Adrenal gland (tissue), 5 donors: ENCODE measurements around the gene RPL28.

Source experiments
- POLR2A ChIP-seq, 2 donors: fragments of 450-650 bp; IDR thresholded peaks; one replicate each; pipeline ENCODE4 v1.6.1; 2017; ENCODE audit warnings: antibody characterized with exemption in 2 of 2, mild to moderate bottlenecking in 2 of 2, moderate library complexity in 1 of 2
- TF ChIP-seq, protein P1 (sequence below), 6 experiments: fragments of 450-650 bp in 4 of 6; fragments of 200-600 bp in 2 of 6; sonication (generic) in 1 of 6; IDR thresholded peaks; 1 replicate in 5 of 6; 2 replicates in 1 of 6; pipeline versions ENCODE4 v1.5.1 to v1.8.0; 2016 to 2021; ENCODE audit warnings: antibody characterized with exemption in 6 of 6, mild to moderate bottlenecking in 2 of 6, moderate library complexity in 1 of 6
- donor health status: DM: no; HTN: no; CAD: no.

DNA sequence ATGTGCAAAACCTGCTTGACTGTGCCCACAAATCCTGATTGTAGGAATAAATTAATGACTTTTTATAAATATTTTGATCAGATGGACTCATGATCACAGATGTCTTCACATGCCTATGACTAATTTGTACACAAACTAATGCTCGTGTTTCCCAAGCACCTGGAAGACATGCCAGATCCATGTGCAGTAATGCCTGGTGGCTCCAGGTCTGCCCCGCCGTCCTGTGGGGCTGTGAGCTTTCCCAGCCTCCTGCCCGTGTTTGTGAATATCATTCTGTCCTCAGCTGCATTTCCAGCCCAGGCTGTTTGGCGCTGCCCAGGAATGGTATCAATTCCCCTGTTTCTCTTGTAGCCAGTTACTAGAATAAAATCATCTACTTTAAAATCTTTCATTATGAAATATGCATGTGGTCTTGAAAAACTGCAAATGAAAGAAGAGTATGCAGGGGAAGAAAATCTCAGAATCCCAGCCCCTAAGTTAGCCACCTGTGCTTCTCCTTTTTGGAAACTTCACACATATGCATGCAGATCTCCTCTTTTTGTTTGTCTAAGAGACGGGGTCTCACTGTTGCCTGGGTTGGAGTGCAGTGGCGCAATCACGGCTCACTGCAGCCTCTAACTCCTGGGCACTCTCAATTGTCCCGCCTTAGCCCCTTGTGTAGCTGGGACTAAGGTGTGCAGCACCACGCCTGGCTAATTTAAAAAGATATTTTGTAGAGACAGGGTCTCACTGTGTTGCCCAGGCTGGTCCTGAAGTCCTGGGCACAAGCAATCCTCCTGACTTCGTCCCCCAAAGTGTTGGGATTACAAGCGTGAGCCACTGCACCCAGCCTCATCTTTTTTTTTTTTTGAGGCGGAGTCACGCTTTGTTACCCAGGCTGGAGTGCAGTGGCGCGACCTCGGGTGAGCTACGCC lies 6.2 kb downstream of the RPL28 start:
- TF ChIP-seq POLR2A (IDR thresholded peaks at IDR 0.05) = no peak
- TF ChIP-seq, protein P1, sequence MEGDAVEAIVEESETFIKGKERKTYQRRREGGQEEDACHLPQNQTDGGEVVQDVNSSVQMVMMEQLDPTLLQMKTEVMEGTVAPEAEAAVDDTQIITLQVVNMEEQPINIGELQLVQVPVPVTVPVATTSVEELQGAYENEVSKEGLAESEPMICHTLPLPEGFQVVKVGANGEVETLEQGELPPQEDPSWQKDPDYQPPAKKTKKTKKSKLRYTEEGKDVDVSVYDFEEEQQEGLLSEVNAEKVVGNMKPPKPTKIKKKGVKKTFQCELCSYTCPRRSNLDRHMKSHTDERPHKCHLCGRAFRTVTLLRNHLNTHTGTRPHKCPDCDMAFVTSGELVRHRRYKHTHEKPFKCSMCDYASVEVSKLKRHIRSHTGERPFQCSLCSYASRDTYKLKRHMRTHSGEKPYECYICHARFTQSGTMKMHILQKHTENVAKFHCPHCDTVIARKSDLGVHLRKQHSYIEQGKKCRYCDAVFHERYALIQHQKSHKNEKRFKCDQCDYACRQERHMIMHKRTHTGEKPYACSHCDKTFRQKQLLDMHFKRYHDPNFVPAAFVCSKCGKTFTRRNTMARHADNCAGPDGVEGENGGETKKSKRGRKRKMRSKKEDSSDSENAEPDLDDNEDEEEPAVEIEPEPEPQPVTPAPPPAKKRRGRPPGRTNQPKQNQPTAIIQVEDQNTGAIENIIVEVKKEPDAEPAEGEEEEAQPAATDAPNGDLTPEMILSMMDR (IDR thresholded peaks at IDR 0.05) = no peak
